Amniotic stem cell (primary cell): ENCODE measurements around the gene ZDHHC20.
A peak's percentile ranks its signal among the peaks of the same experiment; 100 is the strongest.

Experiments used
- DNase-seq: peaks from one replicate; lab custom pipeline; 2025; lab: John Stamatoyannopoulos, UW

ZDHHC20 gene

GRCh38 chr13:21361123-21361522 is 98.0 kb downstream of the ZDHHC20 start:
- DNase-seq, result no peak

GRCh38 chr13:21360463-21360862 is 98.6 kb downstream of the ZDHHC20 start:
- no peak for DNase-seq

- DNase-seq, result no peak
These were observed 99.2 kb downstream of the ZDHHC20 start for GRCh38 chr13:21359855-21360254.

GRCh38 chr13:21355304-21355703 is 103.8 kb downstream of the ZDHHC20 start:
- DNase-seq, result no peak

GRCh38 chr13:21354721-21355120 is 104.4 kb downstream of the ZDHHC20 start:
- DNase-seq, result no peak

GRCh38 chr13:21348488-21349120 is 110.5 kb downstream of the ZDHHC20 start:
- no peak for DNase-seq

- DNase-seq, result no peak
These were observed 111.3 kb downstream of the ZDHHC20 start for GRCh38 chr13:21347753-21348318.

GRCh38 chr13:21344662-21345176 is 114.4 kb downstream of the ZDHHC20 start:
- no peak for DNase-seq

- no peak for DNase-seq
These were observed 115.4 kb downstream of the ZDHHC20 start for GRCh38 chr13:21343659-21344058.

GRCh38 chr13:21342699-21343442 is 116.2 kb downstream of the ZDHHC20 start:
- DNase-seq, result no peak

GRCh38 chr13:21341637-21342422 is 117.3 kb downstream of the ZDHHC20 start:
- no peak for DNase-seq

GRCh38 chr13:21338639-21339278 is 120.3 kb downstream of the ZDHHC20 start:
- no peak for DNase-seq

- DNase-seq, result no peak
These were observed 120.9 kb downstream of the ZDHHC20 start for GRCh38 chr13:21338156-21338555.

GRCh38 chr13:21336609-21337349 is 122.3 kb downstream of the ZDHHC20 start:
- DNase-seq, result no peak

GRCh38 chr13:21333186-21333585 is 125.9 kb downstream of the ZDHHC20 start:
- DNase-seq, result no peak

GRCh38 chr13:21330126-21330861 is 128.8 kb downstream of the ZDHHC20 start:
- no peak for DNase-seq

GRCh38 chr13:21328836-21329477 is 130.1 kb downstream of the ZDHHC20 start:
- no peak for DNase-seq

- DNase-seq, result no peak
These were observed 130.9 kb downstream of the ZDHHC20 start for GRCh38 chr13:21328201-21328600.

- peak; percentile 18 for DNase-seq
These were observed 132.7 kb downstream of the ZDHHC20 start for GRCh38 chr13:21326155-21327031.
